ENCODE measurements around the gene KREMEN1.

Gene KREMEN1

GRCh38 chr22:29040385-29041275 lies 32.2 kb upstream of the KREMEN1 start:
- Mint-ChIP-seq H3K4me3 (no peak overlapping the region), H3K9me3 (no peaks in the 10 kb centered on the region), H3K27ac (no peak overlapping the region), H3K27me3 (peaks cover 22% of the 10 kb centered on the region), H3K4me1 (no peaks in the 10 kb centered on the region)
- DNase-seq: peak; percentile 43 to 61
- peak; percentile 67 for ATAC-seq

GRCh38 chr22:29041408-29041807 lies 31.4 kb upstream of the KREMEN1 start:
- H3K4me1 Mint-ChIP-seq: no peaks in the 10 kb centered on the region
- no peak overlapping the region for H3K4me3 Mint-ChIP-seq
- H3K27me3 Mint-ChIP-seq: peaks cover 22% of the 10 kb centered on the region
- ATAC-seq: no peak
- no peak for DNase-seq
- no peaks in the 10 kb centered on the region for H3K9me3 Mint-ChIP-seq
- H3K27ac Mint-ChIP-seq: no peak overlapping the region

- DNase-seq (no peak), ATAC-seq (no peak)
- H3K9me3 Mint-ChIP-seq: no peaks in the 10 kb centered on the region
- no peak overlapping the region for H3K4me3 Mint-ChIP-seq
- H3K27ac Mint-ChIP-seq: no peak overlapping the region
- H3K4me1 Mint-ChIP-seq: no peaks in the 10 kb centered on the region
- peaks cover 20% of the 10 kb centered on the region for H3K27me3 Mint-ChIP-seq
Measured at GRCh38 chr22:29043906-29044575, 28.8 kb upstream of the KREMEN1 start.

- no peaks in the 10 kb centered on the region for H3K9me3 Mint-ChIP-seq
- H3K4me1 Mint-ChIP-seq: no peaks in the 10 kb centered on the region
- no peak for DNase-seq
- no peak overlapping the region for H3K4me3 Mint-ChIP-seq
- H3K27ac Mint-ChIP-seq: no peak overlapping the region
- peaks cover 13% of the 10 kb centered on the region for H3K27me3 Mint-ChIP-seq
- no peak for ATAC-seq
Measured at GRCh38 chr22:29044657-29045176, 28.1 kb upstream of the KREMEN1 start.

GRCh38 chr22:29048822-29049654 lies 23.8 kb upstream of the KREMEN1 start:
- no peak for DNase-seq
- ATAC-seq: no peak
- Mint-ChIP-seq H3K9me3 (no peaks in the 10 kb centered on the region), H3K27ac (no peak overlapping the region), H3K4me3 (no peak overlapping the region), H3K4me1 (no peaks in the 10 kb centered on the region), H3K27me3 (no peaks in the 10 kb centered on the region)

GRCh38 chr22:29049655-29050263 lies 23.1 kb upstream of the KREMEN1 start:
- H3K4me1 Mint-ChIP-seq: no peaks in the 10 kb centered on the region
- ATAC-seq (no peak), DNase-seq (no peak)
- no peak overlapping the region for H3K4me3 Mint-ChIP-seq
- no peaks in the 10 kb centered on the region for H3K27me3 Mint-ChIP-seq
- no peak overlapping the region for H3K27ac Mint-ChIP-seq
- no peaks in the 10 kb centered on the region for H3K9me3 Mint-ChIP-seq

- Mint-ChIP-seq H3K4me1 (no peaks in the 10 kb centered on the region), H3K27ac (no peak overlapping the region), H3K27me3 (no peaks in the 10 kb centered on the region), H3K4me3 (no peak overlapping the region), H3K9me3 (no peaks in the 10 kb centered on the region)
- ATAC-seq (no peak), DNase-seq (no peak)
Measured at GRCh38 chr22:29050457-29050856, 22.4 kb upstream of the KREMEN1 start.

GRCh38 chr22:29053048-29053702 lies 19.7 kb upstream of the KREMEN1 start:
- DNase-seq (no peak), ATAC-seq (no peak)

GRCh38 chr22:29054251-29054767 lies 18.5 kb upstream of the KREMEN1 start:
- Mint-ChIP-seq H3K9me3 (no peaks in the 10 kb centered on the region), H3K27ac (no peak overlapping the region), H3K4me1 (no peaks in the 10 kb centered on the region), H3K27me3 (no peaks in the 10 kb centered on the region), H3K4me3 (no peak overlapping the region)
- no peak for ATAC-seq
- DNase-seq: no peak

More at GRCh38 chr22:29053048-29053702, 19.7 kb upstream of the KREMEN1 start:
- H3K27me3 Mint-ChIP-seq: no peaks in the 10 kb centered on the region
- H3K9me3 Mint-ChIP-seq: no peaks in the 10 kb centered on the region
- H3K4me1 Mint-ChIP-seq: no peaks in the 10 kb centered on the region
- H3K4me3 Mint-ChIP-seq: no peak overlapping the region
- H3K27ac Mint-ChIP-seq: no peak overlapping the region

GRCh38 chr22:29055192-29055830 lies 17.5 kb upstream of the KREMEN1 start:
- Mint-ChIP-seq H3K4me1 (no peaks in the 10 kb centered on the region), H3K4me3 (no peak overlapping the region), H3K27ac (peak overlapping the region in 1 of 2 donors; percentile 29), H3K27me3 (peaks cover 4% of the 10 kb centered on the region), H3K9me3 (no peaks in the 10 kb centered on the region)
- DNase-seq (no peak), ATAC-seq (no peak)

- ATAC-seq: no peak
- peaks cover 16% of the 10 kb centered on the region for H3K27me3 Mint-ChIP-seq
- no peak overlapping the region for H3K27ac Mint-ChIP-seq
- H3K9me3 Mint-ChIP-seq: no peaks in the 10 kb centered on the region
- H3K4me1 Mint-ChIP-seq: no peaks in the 10 kb centered on the region
- DNase-seq: no peak
- H3K4me3 Mint-ChIP-seq: no peak overlapping the region
Measured at GRCh38 chr22:29056472-29056871, 16.4 kb upstream of the KREMEN1 start.

GRCh38 chr22:29060251-29060869 lies 12.5 kb upstream of the KREMEN1 start:
- DNase-seq (no peak), ATAC-seq (no peak)
- Mint-ChIP-seq H3K4me1 (peaks cover 6% of the 10 kb centered on the region), H3K9me3 (no peaks in the 10 kb centered on the region), H3K4me3 (no peak overlapping the region), H3K27me3 (peaks cover 40% of the 10 kb centered on the region), H3K27ac (no peak overlapping the region)

GRCh38 chr22:29060931-29061330 lies 11.9 kb upstream of the KREMEN1 start:
- ATAC-seq (no peak), DNase-seq (no peak)
- H3K4me3 Mint-ChIP-seq: no peak overlapping the region
- H3K27me3 Mint-ChIP-seq: peaks cover 44% of the 10 kb centered on the region
- H3K4me1 Mint-ChIP-seq: peaks cover 10% of the 10 kb centered on the region
- no peak overlapping the region for H3K27ac Mint-ChIP-seq
- no peaks in the 10 kb centered on the region for H3K9me3 Mint-ChIP-seq

- DNase-seq (no peak), ATAC-seq (no peak)
- Mint-ChIP-seq H3K9me3 (no peaks in the 10 kb centered on the region), H3K27me3 (peaks cover 53% of the 10 kb centered on the region), H3K4me1 (peaks cover 16% of the 10 kb centered on the region), H3K4me3 (no peak within 1 kb of the TSS), H3K27ac (peak within 1 kb of the TSS in 1 of 2 donors; percentile 28)
Measured at GRCh38 chr22:29061773-29062172, 11.1 kb upstream of the KREMEN1 start, which contains the start of gene C22orf31. Gene C22orf31, minus strand, starts transcription at chr22:29061831. Its CDS starts 39 bp downstream, at chr22:29061792.

Data from stimulated activated naive CD8-positive, alpha-beta T cell treated with anti-CD3 and anti-CD28 coated beads, Interleukin-15, amount 100 ng/mL, for 72 hours (primary cell).